ENCODE measurements around the gene CNTN4.

Gene CNTN4

GRCh38 chr3:2826036-2826435 is 727.4 kb downstream of the CNTN4 start:
- no peak for DNase-seq

DNA sequence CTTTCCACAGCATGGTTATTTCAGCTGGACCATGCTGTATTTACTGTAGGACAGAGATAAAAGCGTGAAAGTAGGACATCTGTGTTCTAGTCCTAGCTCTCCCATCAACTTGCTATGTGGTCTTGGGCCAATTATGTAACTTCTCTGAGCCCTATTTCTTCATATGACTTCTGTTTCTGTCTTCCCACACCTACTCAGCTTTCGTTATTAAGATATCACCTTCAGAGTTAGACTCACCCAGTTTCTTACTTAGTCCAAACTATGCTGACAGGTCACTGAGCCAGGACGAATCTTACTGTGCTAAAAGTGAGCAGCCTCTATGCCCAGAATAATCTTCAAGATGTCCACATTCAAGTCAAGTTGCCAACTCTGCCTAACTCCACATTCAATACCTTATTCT is 727.8 kb downstream of the CNTN4 start:
- DNase-seq = no peak

DNA sequence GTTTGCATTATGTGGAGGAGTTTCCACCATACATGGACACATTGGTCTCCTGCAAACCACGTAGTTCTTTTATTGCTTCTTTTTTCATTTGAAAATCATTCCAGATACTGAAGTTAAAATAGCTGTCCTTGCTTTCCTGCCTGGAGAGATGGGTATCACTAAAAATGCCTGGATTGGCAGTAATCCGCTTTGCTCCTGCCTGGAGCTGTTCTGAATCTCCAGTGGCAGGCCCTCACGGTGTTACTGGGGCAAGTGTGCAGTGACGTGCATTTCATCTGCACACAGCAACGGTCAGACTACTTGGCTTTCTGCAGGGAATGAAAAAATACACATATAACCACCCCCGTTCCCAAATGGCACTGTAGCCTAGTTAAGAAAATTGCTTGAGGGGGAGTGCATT is 738.6 kb downstream of the CNTN4 start:
- no peak for DNase-seq

DNA sequence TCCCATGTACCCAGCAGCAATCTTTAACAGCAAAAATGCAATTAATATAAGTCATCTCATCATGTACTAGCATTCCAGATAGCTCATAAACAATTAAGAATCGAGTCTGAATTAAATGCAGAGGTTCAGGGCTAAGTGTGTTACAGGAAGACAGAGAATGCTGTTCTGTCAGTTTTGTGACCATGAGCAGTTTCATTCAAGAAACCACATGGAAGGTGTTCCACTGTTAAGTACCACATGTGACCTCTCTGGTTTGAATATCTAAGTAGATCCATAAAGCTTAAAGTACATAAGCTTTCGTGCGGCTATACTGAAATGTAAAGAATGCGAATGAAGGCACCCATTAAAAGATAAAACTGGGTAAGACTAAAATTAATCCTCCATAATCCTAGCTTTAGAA is 739.2 kb downstream of the CNTN4 start:
- no peak for DNase-seq

- DNase-seq = no peak
These were observed 740.0 kb downstream of the CNTN4 start for GRCh38 chr3:2838546-2839157.

GRCh38 chr3:2839876-2840275 is 741.2 kb downstream of the CNTN4 start:
- DNase-seq = no peak

GRCh38 chr3:2847062-2847841 is 748.6 kb downstream of the CNTN4 start:
- DNase-seq = no peak

DNA sequence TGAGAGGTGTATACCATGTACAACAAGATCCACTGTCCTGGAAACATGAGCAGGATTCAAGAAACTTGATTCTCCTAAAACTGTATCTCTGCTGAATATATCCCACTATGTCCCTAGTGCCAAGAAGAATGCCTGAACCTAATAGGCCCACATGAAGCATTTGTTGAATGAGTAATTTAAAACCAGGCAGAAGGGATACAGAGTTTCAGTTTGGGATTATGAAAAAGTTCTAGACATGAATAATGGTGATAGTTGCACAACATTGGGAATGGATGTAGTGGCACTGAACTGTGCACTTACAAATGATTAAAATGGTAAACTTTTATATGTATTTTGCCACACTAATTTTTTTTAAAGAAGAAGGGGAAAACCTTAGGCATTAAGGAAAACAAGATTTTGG is 750.4 kb downstream of the CNTN4 start:
- DNase-seq = no peak

- DNase-seq = no peak
These were observed 752.0 kb downstream of the CNTN4 start for GRCh38 chr3:2850701-2851100.

GRCh38 chr3:2851361-2851760 is 752.7 kb downstream of the CNTN4 start:
- no peak for DNase-seq

DNA sequence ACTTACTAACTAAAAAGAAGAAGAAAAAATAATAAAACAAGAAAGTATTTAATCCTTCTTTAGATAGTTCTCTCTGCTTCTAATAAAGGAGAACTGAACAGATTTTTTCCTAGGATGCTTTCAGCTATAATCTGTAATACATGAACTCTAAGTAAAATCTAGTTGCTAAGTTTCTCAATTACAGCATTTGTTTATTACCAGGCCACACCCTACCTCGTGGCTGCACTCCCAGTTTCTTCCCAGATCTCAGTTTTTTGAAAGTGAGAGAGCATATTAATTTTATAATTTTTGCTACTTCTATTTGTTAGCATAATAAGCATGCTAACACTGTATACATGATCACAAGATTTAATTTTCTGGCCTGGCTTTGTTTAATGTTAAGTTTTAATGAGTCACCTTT is 753.2 kb downstream of the CNTN4 start:
- DNase-seq = no peak

DNA sequence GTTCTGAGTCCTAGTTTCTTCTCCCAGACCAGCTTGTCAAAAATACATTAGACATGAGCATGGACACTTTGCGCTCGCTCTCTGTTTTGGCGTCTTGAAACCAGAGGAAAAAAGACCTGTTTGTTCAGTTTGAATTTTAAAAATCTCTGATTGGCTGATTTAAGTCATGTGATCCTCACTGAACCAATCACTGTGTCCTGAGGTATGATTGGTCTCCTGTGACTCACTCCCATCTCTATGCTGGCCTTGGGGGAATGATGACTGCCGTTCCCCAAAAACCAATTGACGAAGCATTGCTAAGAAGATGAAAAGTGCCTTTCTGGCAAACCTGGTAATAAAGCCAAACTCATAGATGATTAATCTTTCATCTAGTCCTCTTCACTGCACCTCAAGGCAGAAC is 755.0 kb downstream of the CNTN4 start:
- DNase-seq = no peak

DNA sequence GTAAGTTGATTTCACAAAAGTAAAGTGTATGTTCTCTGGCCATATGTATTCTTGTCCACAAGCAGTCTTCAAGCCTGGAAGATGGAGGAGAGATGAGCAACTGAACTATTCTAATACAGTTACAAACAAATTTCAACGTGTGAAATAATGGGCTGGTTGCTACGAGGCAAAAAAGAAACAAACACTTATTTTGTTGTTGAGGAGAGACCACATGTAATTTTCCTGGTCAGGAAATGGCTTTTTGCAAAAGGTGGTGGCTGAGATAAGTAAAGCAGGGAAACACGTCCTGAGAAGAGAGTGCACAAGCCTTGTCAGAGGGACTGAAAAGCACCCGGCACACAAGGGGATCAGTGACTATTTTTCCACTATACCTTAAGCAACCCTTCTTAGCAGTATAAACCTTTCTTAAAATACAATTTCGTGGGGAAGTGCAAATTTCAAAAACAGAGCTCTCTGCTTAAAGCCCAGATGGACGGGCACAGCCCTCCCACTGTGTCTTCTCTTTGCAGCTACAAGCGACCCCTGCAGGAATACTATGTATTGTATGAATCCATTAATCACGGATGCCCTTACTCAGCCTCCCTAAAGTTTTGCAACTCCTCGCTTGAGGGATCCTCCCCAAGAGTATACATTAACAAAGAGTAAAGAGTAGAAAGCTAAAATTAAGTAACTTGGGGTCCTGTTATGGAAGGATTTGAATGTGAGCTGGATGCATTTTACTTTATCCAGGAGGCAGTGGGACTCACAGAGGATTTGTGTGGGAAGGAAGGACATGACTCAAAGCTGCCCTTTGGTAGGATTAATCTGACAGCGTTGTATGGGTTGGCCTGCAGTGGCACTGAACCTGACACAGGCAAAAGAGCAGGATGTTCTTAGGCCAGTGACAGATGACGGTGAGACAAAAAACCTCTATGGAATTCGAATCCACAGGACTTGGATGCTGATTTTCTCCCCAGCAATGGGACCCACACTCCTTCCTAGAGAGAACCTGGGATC is 757.8 kb downstream of the CNTN4 start:
- no peak for DNase-seq

DNA sequence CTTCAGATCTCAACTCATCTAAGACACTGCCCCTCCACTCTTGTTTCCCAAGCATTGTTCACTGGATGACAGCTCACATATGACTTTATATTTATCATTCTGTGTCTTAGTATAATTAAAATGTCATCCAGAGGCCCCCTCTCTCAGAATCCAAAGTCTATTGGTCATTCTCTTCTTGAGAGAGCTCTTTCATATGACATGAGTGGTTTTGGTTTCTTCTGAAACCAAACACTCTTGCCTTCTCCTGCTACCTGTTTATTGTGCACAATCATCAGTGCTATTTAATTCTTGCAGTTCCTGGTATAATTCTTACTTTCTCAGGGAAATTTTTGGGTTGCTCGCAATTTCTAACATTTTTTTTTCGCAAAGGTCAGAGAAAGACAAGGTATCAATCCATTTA is 762.0 kb downstream of the CNTN4 start:
- DNase-seq = no peak

DNA sequence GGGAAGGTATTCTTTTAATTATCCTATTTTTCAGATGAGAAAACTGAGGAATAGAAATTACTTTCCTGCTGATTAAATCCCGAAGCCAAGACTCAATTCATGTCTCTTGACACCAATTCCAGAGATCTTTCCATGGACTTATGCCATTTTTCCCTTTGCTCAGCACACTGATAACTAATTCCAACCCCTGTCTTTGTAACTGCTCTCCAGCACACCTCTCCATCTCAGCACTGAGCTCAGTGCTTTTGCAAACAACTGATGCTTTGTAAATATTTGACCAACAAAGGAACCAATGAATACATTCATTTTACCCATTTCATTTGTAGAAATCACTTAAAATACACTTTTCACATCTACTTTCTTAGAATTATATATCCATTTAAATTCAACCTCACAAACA is 762.5 kb downstream of the CNTN4 start:
- DNase-seq = no peak

- DNase-seq = no peak
These were observed 763.3 kb downstream of the CNTN4 start for GRCh38 chr3:2861920-2862319.

DNA sequence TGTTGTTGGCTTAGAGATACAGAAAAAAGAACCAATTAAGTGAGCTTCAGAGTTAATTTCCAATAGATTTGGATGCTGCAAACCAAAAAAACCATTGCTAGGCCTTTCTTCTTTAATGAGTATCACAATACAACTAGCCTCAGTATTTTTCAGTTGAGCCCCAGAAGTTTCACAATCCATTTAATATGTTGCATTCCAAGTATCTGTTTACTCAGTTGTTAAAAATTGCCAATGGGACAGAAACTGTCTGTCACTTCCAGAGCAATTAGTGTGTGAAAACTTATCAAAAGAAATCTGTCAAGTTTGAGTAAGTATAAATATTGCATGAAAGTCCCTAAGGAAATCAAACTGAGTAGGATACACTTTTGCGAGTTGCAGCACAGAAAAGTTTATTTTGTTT is 763.7 kb downstream of the CNTN4 start:
- DNase-seq = no peak

DNA sequence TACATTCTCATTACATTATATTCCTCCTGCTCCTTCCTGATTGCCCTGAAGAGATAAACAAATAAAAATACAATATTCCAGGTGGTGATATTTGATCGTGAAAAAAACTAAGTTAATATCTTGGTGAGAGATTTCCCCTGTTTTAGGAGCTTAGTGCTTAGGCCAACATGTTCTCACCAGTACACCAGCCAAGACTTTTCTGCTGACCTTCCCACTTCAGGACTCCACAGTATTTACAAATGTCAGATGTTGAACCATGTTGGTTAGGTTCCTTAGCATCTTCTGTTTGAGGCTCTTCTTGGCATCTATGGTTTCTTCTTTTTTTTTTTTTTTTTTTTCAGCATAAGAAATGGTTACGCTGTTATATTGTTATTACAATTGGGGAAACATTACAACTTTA is 764.5 kb downstream of the CNTN4 start:
- no peak for DNase-seq

- DNase-seq = no peak
These were observed 771.2 kb downstream of the CNTN4 start for GRCh38 chr3:2869905-2870304.

- DNase-seq = no peak
These were observed 772.2 kb downstream of the CNTN4 start for GRCh38 chr3:2870724-2871333.

GRCh38 chr3:2872884-2873283 is 774.2 kb downstream of the CNTN4 start:
- no peak for DNase-seq

- no peak for DNase-seq
These were observed 775.3 kb downstream of the CNTN4 start for GRCh38 chr3:2873986-2874385.

DNA sequence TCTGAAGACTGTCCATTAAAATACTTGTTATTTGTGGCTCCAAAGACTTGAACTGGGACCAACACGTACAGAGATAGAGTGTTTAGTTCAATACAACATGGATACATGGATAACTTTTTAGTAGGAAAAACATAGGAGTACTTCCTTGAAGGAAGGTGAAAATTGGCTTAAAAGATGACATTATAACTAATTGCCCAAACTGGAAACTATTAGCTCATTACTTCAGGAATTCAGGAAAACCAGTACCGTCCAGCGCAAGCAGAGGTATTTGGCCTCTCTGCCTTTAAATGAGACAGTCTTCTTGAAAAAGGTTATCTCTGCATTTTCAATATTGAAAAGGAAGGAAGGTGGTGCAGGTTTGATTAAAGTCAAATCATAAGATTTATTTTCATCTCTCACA is 777.0 kb downstream of the CNTN4 start:
- no peak for DNase-seq

All from activated CD8-positive, alpha-beta memory T cell treated with anti-CD3 and anti-CD28 coated beads, Interleukin-2, amount 50 U/mL, for 48 hours (primary cell).